DND-41 (cell line): ENCODE data around the gene RAPGEF5.

ENCODE experiments used
- ATAC-seq: fragments of 200-7000 bp; cut with Tn5 transposase; 3 replicates; pipeline ENCODE4 v1.9.1; 2021; ENCODE audit warnings: low read depth; ENCODE audit not compliant: insufficient read depth
- DNase-seq: peaks from one replicate; pipeline ENCODE4 v3.0.0-alpha.2; 2020
- H2AFZ ChIP-seq: 2 replicates; pipeline ENCODE4 v1.6.0; 2012; ENCODE audit warnings: low read depth, low read length
- H3K27ac ChIP-seq: 2 replicates; pipeline ENCODE4 v1.5.1; 2012; ENCODE audit warnings: low read length, inconsistent platforms
- H3K27me3 ChIP-seq: fragments of 200-600 bp; sonication (generic); 2 replicates; pipeline ENCODE4 v1.6.0; 2012; ENCODE audit warnings: low read length, mild to moderate bottlenecking, inconsistent platforms; ENCODE audit not compliant: insufficient read depth, poor library complexity
- H3K36me3 ChIP-seq: 2 replicates; pipeline ENCODE4 v1.5.1; 2012; ENCODE audit warnings: low read length, inconsistent platforms; ENCODE audit not compliant: insufficient read depth
- H3K4me1 ChIP-seq: 2 replicates; pipeline ENCODE4 v1.5.1; 2012; ENCODE audit warnings: mild to moderate bottlenecking, low read length; ENCODE audit not compliant: insufficient read depth
- H3K4me2 ChIP-seq: 2 replicates; pipeline ENCODE4 v1.6.0; 2012; ENCODE audit warnings: mild to moderate bottlenecking, moderate library complexity, low read length, inconsistent platforms; ENCODE audit not compliant: insufficient read depth
- H3K4me3 ChIP-seq, 2 experiments: fragments of 200-600 bp in 1 of 2; shearing (Covaris generic) in 1 of 2; 2 replicates each; pipeline ENCODE4 v1.5.1; 2012 to 2016; ENCODE audit warnings: inconsistent platforms in 2 of 2, low read length in 2 of 2, mild to moderate bottlenecking in 2 of 2, low read depth in 1 of 2, moderate library complexity in 1 of 2
- H3K79me2 ChIP-seq: 2 replicates; pipeline ENCODE4 v1.6.0; 2012; ENCODE audit warnings: low read length, inconsistent platforms; ENCODE audit not compliant: insufficient read depth
- H3K9ac ChIP-seq: 2 replicates; pipeline ENCODE4 v1.6.0; 2012; ENCODE audit warnings: low read depth, mild to moderate bottlenecking, inconsistent platforms, low read length, moderate library complexity
- H3K9me3 ChIP-seq: 2 replicates; pipeline ENCODE4 v1.5.1; 2012; ENCODE audit warnings: low read length, moderate library complexity, mild to moderate bottlenecking, inconsistent platforms; ENCODE audit not compliant: insufficient read depth, severe bottlenecking
- H4K20me1 ChIP-seq: 2 replicates; pipeline ENCODE4 v1.6.0; 2012; ENCODE audit warnings: low read length; ENCODE audit not compliant: insufficient read depth
- EZH2 ChIP-seq: IDR thresholded peaks from 3 replicates; pipeline ENCODE4 v1.6.1; 2012; ENCODE audit warnings: borderline replicate concordance, low read depth, mild to moderate bottlenecking, moderate library complexity, low read length, inconsistent platforms; ENCODE audit not compliant: severe bottlenecking
- TF ChIP-seq, protein P1 (sequence below): IDR thresholded peaks from 2 replicates; pipeline ENCODE4 v1.5.1; 2012; ENCODE audit warnings: borderline replicate concordance, low read length, moderate library complexity, mild to moderate bottlenecking; ENCODE audit not compliant: poor library complexity, severe bottlenecking; ENCODE audit errors: extremely low read depth

RAPGEF5 gene

DNA sequence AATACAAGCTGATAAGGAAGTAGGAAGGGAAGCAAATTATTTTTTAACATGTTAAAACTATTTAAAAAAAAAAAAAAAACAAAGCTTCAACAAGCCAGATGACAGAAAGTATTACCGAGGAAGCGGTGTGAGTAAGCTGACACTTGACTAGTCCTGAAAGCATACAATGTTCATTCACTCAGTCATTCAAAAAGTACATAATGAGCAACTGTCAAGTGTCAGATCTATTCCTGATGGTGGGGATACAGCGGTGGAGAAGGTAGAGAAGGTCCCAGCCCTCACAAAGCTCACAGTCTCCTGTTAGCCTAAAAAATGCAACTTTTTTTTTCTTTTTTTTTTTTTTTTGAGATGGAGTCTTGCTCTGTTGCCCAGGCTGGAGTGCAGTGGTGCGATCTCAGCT is 40.0 kb downstream of the RAPGEF5 start:
- DNase-seq = no peak
- no peak for ATAC-seq
- Histone ChIP-seq H3K79me2 (peaks cover 46% of the 10 kb centered on the region), H3K27ac (no peak overlapping the region), H3K27me3 (no peaks in the 10 kb centered on the region), H4K20me1 (peaks cover 5% of the 10 kb centered on the region; the same call in 1 of the 2 replicates), H3K4me1 (peaks cover 5% of the 10 kb centered on the region; the same call in 1 of the 2 replicates), H2AFZ (no peak overlapping the region), H3K9ac (no peak overlapping the region), H3K36me3 (peaks cover 48% of the 10 kb centered on the region), H3K4me2 (no peak overlapping the region), H3K4me3 (no peak overlapping the region), H3K9me3 (no peaks in the 10 kb centered on the region)
- TF ChIP-seq EZH2 = no peak
- TF ChIP-seq, protein P1, sequence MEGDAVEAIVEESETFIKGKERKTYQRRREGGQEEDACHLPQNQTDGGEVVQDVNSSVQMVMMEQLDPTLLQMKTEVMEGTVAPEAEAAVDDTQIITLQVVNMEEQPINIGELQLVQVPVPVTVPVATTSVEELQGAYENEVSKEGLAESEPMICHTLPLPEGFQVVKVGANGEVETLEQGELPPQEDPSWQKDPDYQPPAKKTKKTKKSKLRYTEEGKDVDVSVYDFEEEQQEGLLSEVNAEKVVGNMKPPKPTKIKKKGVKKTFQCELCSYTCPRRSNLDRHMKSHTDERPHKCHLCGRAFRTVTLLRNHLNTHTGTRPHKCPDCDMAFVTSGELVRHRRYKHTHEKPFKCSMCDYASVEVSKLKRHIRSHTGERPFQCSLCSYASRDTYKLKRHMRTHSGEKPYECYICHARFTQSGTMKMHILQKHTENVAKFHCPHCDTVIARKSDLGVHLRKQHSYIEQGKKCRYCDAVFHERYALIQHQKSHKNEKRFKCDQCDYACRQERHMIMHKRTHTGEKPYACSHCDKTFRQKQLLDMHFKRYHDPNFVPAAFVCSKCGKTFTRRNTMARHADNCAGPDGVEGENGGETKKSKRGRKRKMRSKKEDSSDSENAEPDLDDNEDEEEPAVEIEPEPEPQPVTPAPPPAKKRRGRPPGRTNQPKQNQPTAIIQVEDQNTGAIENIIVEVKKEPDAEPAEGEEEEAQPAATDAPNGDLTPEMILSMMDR = no peak

DNA sequence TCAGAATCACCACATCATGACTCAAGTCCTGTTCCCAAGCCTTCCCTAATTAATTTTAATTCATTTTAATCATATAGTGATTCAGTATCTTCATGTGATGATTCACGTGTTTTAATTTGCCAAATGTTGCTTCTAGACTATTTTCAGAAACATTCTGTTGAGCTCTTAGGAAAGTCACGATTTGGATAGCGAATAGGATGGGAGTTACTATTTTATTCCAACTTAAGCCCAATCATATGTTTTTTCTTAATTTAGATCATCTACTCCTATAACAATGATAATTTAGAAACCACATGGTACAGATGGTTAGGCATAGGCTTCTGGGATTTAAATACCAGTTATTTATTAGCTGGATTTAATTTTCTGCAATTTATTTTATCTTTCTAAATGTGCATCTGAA is 49.1 kb downstream of the RAPGEF5 start:
- ATAC-seq (no peak), DNase-seq (no peak)
- no peak overlapping the region for H3K9ac ChIP-seq
- no peaks in the 10 kb centered on the region for H3K27me3 ChIP-seq
- no peaks in the 10 kb centered on the region for H3K79me2 ChIP-seq
- H3K27ac ChIP-seq = no peak overlapping the region
- H2AFZ ChIP-seq = no peak overlapping the region
- peaks cover 19% of the 10 kb centered on the region for H3K4me1 ChIP-seq
- peaks cover 78% of the 10 kb centered on the region for H3K36me3 ChIP-seq
- no peak overlapping the region for H3K4me2 ChIP-seq
- TF ChIP-seq EZH2 = no peak
- TF ChIP-seq, protein P1 = no peak
- no peaks in the 10 kb centered on the region for H3K9me3 ChIP-seq
- H4K20me1 ChIP-seq = no peaks in the 10 kb centered on the region
- H3K4me3 ChIP-seq = no peak overlapping the region

DNA sequence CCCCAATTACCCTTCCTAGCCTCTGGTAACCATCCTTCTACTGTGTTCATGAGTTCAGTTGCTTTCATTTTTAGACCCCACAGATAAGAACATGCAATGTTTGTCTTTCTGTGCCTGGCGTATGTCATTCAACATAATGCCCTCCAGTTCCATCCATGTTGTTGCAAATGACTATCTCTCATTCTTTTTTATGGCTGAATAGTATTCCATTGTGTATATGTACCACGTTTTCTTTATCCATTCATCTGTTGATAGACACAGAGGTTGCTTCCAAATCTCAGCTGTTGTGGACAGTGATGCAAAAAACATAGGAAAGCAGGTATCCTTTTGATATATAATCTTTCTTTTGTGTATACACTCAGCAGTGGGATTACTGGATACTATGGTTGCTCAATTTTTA is 51.2 kb downstream of the RAPGEF5 start:
- Histone ChIP-seq H3K36me3 (peaks cover 81% of the 10 kb centered on the region), H4K20me1 (no peaks in the 10 kb centered on the region), H3K79me2 (peaks cover 4% of the 10 kb centered on the region; the same call in 1 of the 2 replicates), H3K9me3 (no peaks in the 10 kb centered on the region), H3K4me3 (no peak overlapping the region), H3K4me1 (peaks cover 27% of the 10 kb centered on the region), H3K9ac (no peak overlapping the region), H3K27me3 (no peaks in the 10 kb centered on the region), H3K27ac (no peak overlapping the region), H2AFZ (no peak overlapping the region), H3K4me2 (no peak overlapping the region)
- no peak for DNase-seq
- no peak for ATAC-seq
- no peak for TF ChIP-seq EZH2
- TF ChIP-seq, protein P1 = no peak
